Astrocyte (in vitro differentiated cells and primary cell): ENCODE results near the gene TMOD1. TPM values are rescaled to one million over a fixed set of nuclear protein-coding genes. Genes with fewer than 3 reads are reported as not detected.

Experiments used
- DNase-seq: peaks from one replicate; pipeline ENCODE4 v3.0.0-alpha.2; 2010; ENCODE audit warnings: low read depth
- FAIRE-seq: peaks from 2 replicates; lab custom pipeline; 2011; peaks lifted over from hg19 to GRCh38; lab: Jason Lieb, UNC
- H2AFZ ChIP-seq: 2 replicates; pipeline ENCODE4 v1.6.0; 2012; ENCODE audit warnings: low read depth, low read length, inconsistent platforms
- H3K27ac ChIP-seq: 2 replicates; pipeline ENCODE4 v1.5.1; 2011; ENCODE audit warnings: low read depth, low read length, inconsistent platforms
- H3K27me3 ChIP-seq: 2 replicates; pipeline ENCODE4 v1.6.0; 2011; ENCODE audit warnings: low read length, inconsistent platforms; ENCODE audit not compliant: insufficient read depth
- H3K36me3 ChIP-seq: 2 replicates; pipeline ENCODE4 v1.5.1; 2011; ENCODE audit warnings: low read length, inconsistent platforms; ENCODE audit not compliant: insufficient read depth
- H3K4me1 ChIP-seq: 2 replicates; pipeline ENCODE4 v1.5.1; 2011; ENCODE audit warnings: low read length, inconsistent platforms; ENCODE audit not compliant: insufficient read depth
- H3K4me2 ChIP-seq: 2 replicates; pipeline ENCODE4 v1.6.0; 2012; ENCODE audit warnings: low read length, inconsistent platforms
- H3K4me3 ChIP-seq: 2 replicates; pipeline ENCODE4 v1.5.1; 2011; ENCODE audit warnings: low read depth, mild to moderate bottlenecking, low read length, inconsistent platforms; ENCODE audit not compliant: insufficient read depth
- H3K79me2 ChIP-seq: 2 replicates; pipeline ENCODE4 v1.6.0; 2012; ENCODE audit warnings: mild to moderate bottlenecking, low read length, inconsistent platforms; ENCODE audit not compliant: insufficient read depth
- H3K9ac ChIP-seq: 2 replicates; pipeline ENCODE4 v1.6.0; 2012; ENCODE audit warnings: mild to moderate bottlenecking, low read length, inconsistent platforms
- H3K9me3 ChIP-seq: 2 replicates; pipeline ENCODE4 v1.5.1; 2012; ENCODE audit warnings: low read depth, mild to moderate bottlenecking, low read length, inconsistent platforms; ENCODE audit not compliant: insufficient read depth
- H4K20me1 ChIP-seq: 2 replicates; pipeline ENCODE4 v1.6.0; 2012; ENCODE audit warnings: low read length, inconsistent platforms; ENCODE audit not compliant: insufficient read depth
- H3K27ac Mint-ChIP-seq: one replicate; pipeline ENCODE4 v1.8.0; 2021; ENCODE audit warnings: mild to moderate bottlenecking, mixed read lengths; ENCODE audit not compliant: unreplicated experiment
- H3K27me3 Mint-ChIP-seq: one replicate; pipeline ENCODE4 v1.8.0; 2021; ENCODE audit warnings: low read depth, mixed read lengths; ENCODE audit not compliant: unreplicated experiment
- H3K36me3 Mint-ChIP-seq: one replicate; pipeline ENCODE4 v1.8.0; 2021; ENCODE audit warnings: low read depth, mixed read lengths; ENCODE audit not compliant: unreplicated experiment
- H3K4me1 Mint-ChIP-seq: one replicate; pipeline ENCODE4 v1.8.0; 2021; ENCODE audit warnings: low read depth, mixed read lengths; ENCODE audit not compliant: unreplicated experiment
- H3K4me3 Mint-ChIP-seq: one replicate; pipeline ENCODE4 v1.8.0; 2021; ENCODE audit warnings: mild to moderate bottlenecking, moderate library complexity, mixed read lengths; ENCODE audit not compliant: unreplicated experiment
- H3K9me3 Mint-ChIP-seq: one replicate; pipeline ENCODE4 v1.8.0; 2021; ENCODE audit warnings: mild to moderate bottlenecking, mixed read lengths; ENCODE audit not compliant: unreplicated experiment
- EZH2 ChIP-seq: IDR thresholded peaks from 2 replicates; pipeline ENCODE4 v1.6.1; 2012; ENCODE audit warnings: mild to moderate bottlenecking, low read length, inconsistent platforms; ENCODE audit not compliant: insufficient read depth
- total RNA-seq: library from RNA; stranded (reverse); gene quantifications from 2 replicates; pipeline ENCODE4 v1.2.1, GENCODE V29; 2021
- TF ChIP-seq, protein P1 (sequence below): IDR thresholded peaks from 2 replicates; pipeline ENCODE4 v1.5.1; 2011; ENCODE audit warnings: low read depth, mild to moderate bottlenecking, inconsistent platforms, low read length, moderate library complexity; ENCODE audit not compliant: insufficient read depth

The TMOD1 gene
- total RNA-seq, 1 donor from 2014 or later, result 0.48 TPM

DNA sequence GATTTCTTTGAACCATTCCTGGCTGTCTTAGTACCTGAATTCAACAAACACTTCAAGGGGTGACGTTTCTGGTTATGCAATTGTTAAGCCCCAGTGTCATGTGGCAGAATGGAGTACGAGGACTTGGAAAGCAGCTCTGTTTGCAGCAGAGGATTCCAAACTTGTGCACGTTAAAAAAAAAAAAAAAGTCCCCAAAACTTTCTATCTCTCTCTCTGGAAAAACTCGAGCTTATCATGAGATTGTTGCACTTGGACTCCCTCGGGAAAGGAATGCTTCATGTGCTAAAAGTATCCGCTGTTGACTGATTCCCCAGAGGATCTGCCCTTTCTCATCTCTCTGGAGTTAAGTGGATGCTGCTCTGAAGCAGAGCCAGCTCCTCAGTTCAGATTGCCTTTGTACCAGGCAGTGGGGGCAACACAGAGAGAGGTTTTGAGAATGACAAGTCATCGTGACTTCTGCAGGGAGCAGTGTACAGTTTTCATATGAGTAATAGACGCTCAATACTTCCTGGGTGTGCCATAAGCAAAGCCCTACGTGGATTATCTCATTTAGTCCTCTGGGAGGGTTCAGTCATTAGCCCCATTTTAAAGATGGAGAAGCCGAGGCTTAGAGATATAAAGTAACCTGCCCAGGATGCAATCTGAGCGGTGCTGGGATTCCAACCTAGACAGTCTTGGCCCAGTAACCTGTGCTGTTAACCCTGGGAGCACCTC, 28.1 kb downstream of the TMOD1 start:
- no peak for DNase-seq
- Histone ChIP-seq H3K9me3 (no peaks in the 10 kb centered on the region), H2AFZ (no peak overlapping the region), H3K36me3 (no peaks in the 10 kb centered on the region), H3K27ac (no peak overlapping the region), H3K4me3 (no peak overlapping the region), H4K20me1 (no peaks in the 10 kb centered on the region), H3K4me1 (no peaks in the 10 kb centered on the region), H3K27me3 (peaks cover 2% of the 10 kb centered on the region), H3K79me2 (no peaks in the 10 kb centered on the region), H3K4me2 (no peak overlapping the region), H3K9ac (no peak overlapping the region)
- Mint-ChIP-seq H3K36me3 (no peaks in the 10 kb centered on the region), H3K4me1 (peaks cover 2% of the 10 kb centered on the region), H3K27ac (no peak overlapping the region), H3K4me3 (no peak overlapping the region), H3K27me3 (peaks cover 36% of the 10 kb centered on the region), H3K9me3 (peaks cover 2% of the 10 kb centered on the region)
- no peak for FAIRE-seq
- TF ChIP-seq, protein P1, sequence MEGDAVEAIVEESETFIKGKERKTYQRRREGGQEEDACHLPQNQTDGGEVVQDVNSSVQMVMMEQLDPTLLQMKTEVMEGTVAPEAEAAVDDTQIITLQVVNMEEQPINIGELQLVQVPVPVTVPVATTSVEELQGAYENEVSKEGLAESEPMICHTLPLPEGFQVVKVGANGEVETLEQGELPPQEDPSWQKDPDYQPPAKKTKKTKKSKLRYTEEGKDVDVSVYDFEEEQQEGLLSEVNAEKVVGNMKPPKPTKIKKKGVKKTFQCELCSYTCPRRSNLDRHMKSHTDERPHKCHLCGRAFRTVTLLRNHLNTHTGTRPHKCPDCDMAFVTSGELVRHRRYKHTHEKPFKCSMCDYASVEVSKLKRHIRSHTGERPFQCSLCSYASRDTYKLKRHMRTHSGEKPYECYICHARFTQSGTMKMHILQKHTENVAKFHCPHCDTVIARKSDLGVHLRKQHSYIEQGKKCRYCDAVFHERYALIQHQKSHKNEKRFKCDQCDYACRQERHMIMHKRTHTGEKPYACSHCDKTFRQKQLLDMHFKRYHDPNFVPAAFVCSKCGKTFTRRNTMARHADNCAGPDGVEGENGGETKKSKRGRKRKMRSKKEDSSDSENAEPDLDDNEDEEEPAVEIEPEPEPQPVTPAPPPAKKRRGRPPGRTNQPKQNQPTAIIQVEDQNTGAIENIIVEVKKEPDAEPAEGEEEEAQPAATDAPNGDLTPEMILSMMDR, result no peak
- TF ChIP-seq EZH2, result no peak

DNA sequence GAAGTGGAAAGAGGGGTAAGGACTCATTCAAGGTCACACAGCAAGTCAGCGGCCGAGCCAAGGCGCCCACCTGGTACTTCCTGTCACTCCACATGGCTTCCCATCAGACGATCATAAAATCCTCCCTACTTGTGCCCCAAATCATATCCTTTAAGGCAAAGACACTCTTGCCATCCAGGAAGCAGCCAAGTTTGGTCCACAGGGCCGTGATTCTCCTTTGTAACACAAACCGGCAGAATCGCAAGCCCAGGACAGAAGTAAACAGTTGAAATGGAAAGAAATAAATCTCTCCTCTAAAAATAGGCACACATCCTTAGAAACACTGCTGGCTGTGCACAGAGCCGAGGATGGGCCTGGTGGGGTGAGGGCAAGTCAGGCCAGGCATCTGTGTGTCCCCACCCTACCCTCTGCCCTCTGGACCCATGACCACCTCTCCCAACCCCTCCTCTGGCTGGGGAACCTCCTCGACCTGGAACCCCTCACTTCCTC, 30.5 kb downstream of the TMOD1 start:
- no peak overlapping the region for H3K9ac ChIP-seq
- no peaks in the 10 kb centered on the region for H3K9me3 ChIP-seq
- no peak overlapping the region for H3K4me3 ChIP-seq
- FAIRE-seq, result no peak
- H4K20me1 ChIP-seq, result no peaks in the 10 kb centered on the region
- no peaks in the 10 kb centered on the region for H3K36me3 ChIP-seq
- no peak overlapping the region for H3K4me3 Mint-ChIP-seq
- no peaks in the 10 kb centered on the region for H3K36me3 Mint-ChIP-seq
- H3K27ac ChIP-seq, result no peak overlapping the region
- H2AFZ ChIP-seq, result no peak overlapping the region
- no peak for DNase-seq
- TF ChIP-seq, protein P1, result no peak
- TF ChIP-seq EZH2, result no peak
- peaks cover 33% of the 10 kb centered on the region for H3K27me3 Mint-ChIP-seq
- no peaks in the 10 kb centered on the region for H3K79me2 ChIP-seq
- H3K27me3 ChIP-seq, result peaks cover 2% of the 10 kb centered on the region
- H3K9me3 Mint-ChIP-seq, result peaks cover 8% of the 10 kb centered on the region
- H3K4me1 Mint-ChIP-seq, result peaks cover 2% of the 10 kb centered on the region
- no peak overlapping the region for H3K27ac Mint-ChIP-seq
- no peak overlapping the region for H3K4me2 ChIP-seq
- no peaks in the 10 kb centered on the region for H3K4me1 ChIP-seq

DNA sequence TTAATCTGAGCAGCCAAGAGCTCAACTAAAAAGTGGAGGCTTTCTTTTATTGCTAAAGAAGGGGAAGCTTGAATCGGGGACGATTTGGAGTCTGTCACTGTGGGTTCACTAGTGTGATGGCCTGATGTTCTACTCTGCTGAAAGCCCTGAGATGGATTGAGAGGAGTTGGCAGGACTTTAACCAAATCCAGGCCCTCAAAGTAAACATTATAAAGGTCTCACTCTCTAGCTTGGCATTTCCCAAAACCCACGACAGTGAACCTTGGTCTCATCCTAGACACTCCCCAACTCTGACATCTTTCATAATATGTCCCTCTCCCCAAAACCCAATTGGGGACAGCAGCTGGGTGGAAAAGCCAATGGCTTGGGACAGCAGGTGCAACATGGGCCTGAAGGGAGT, 32.7 kb downstream of the TMOD1 start:
- no peak overlapping the region for H3K4me3 Mint-ChIP-seq
- TF ChIP-seq, protein P1, result no peak
- no peak for TF ChIP-seq EZH2
- no peaks in the 10 kb centered on the region for H3K4me1 ChIP-seq
- H3K79me2 ChIP-seq, result no peaks in the 10 kb centered on the region
- H3K9me3 ChIP-seq, result no peaks in the 10 kb centered on the region
- H3K9me3 Mint-ChIP-seq, result peaks cover 8% of the 10 kb centered on the region
- H3K4me1 Mint-ChIP-seq, result peaks cover 2% of the 10 kb centered on the region
- no peak overlapping the region for H3K4me3 ChIP-seq
- no peak overlapping the region for H3K27ac Mint-ChIP-seq
- no peak overlapping the region for H3K4me2 ChIP-seq
- no peaks in the 10 kb centered on the region for H4K20me1 ChIP-seq
- H3K27ac ChIP-seq, result no peak overlapping the region
- H3K27me3 Mint-ChIP-seq, result peaks cover 28% of the 10 kb centered on the region
- DNase-seq (no peak), FAIRE-seq (no peak)
- H3K36me3 ChIP-seq, result no peaks in the 10 kb centered on the region
- no peaks in the 10 kb centered on the region for H3K27me3 ChIP-seq
- no peak overlapping the region for H3K9ac ChIP-seq
- no peaks in the 10 kb centered on the region for H3K36me3 Mint-ChIP-seq
- no peak overlapping the region for H2AFZ ChIP-seq
